Nephron progenitor cell (in vitro differentiated cells): ENCODE measurements around the gene CRYAA.

Source experiments
- DNase-seq: peaks from one replicate; pipeline ENCODE4 v3.0.0; 2021
- H3K27ac Mint-ChIP-seq: 2 replicates; pipeline ENCODE4 v1.8.0; 2021; ENCODE audit warnings: mild to moderate bottlenecking, moderate library complexity, mixed read lengths
- H3K27me3 Mint-ChIP-seq: 2 replicates; pipeline ENCODE4 v1.8.0; 2021; ENCODE audit warnings: mild to moderate bottlenecking, low read depth, mixed read lengths; ENCODE audit not compliant: poor library complexity
- H3K36me3 Mint-ChIP-seq: 2 replicates; pipeline ENCODE4 v1.8.0; 2021; ENCODE audit warnings: low read depth, mixed read lengths
- H3K4me1 Mint-ChIP-seq: 2 replicates; pipeline ENCODE4 v1.8.0; 2021; ENCODE audit warnings: mixed read lengths
- H3K4me3 Mint-ChIP-seq: 2 replicates; pipeline ENCODE4 v1.8.0; 2021; ENCODE audit warnings: mild to moderate bottlenecking, moderate library complexity, mixed read lengths
- H3K9me3 Mint-ChIP-seq: 2 replicates; pipeline ENCODE4 v1.8.0; 2021; ENCODE audit warnings: mild to moderate bottlenecking, moderate library complexity, mixed read lengths
- CTCF ChIP-seq: fragments of 200-600 bp; sonication (generic); IDR thresholded peaks from 2 replicates; pipeline ENCODE4 v1.5.0; 2021; ENCODE audit warnings: antibody characterized with exemption

CRYAA gene

GRCh38 chr21:43191521-43191920 is 22.7 kb downstream of the CRYAA start:
- Mint-ChIP-seq H3K4me1 (peaks cover 40% of the 10 kb centered on the region), H3K27ac (no peak overlapping the region), H3K4me3 (no peak overlapping the region), H3K27me3 (peaks cover 33% of the 10 kb centered on the region), H3K9me3 (no peaks in the 10 kb centered on the region), H3K36me3 (peaks cover 5% of the 10 kb centered on the region)
- no peak for DNase-seq
- no peak for TF ChIP-seq CTCF

GRCh38 chr21:43191971-43192370 is 23.2 kb downstream of the CRYAA start:
- Mint-ChIP-seq H3K9me3 (peaks cover under 1% of the 10 kb centered on the region), H3K4me3 (no peak overlapping the region)
- no peak for DNase-seq

GRCh38 chr21:43192501-43193081 is 23.8 kb downstream of the CRYAA start:
- peaks cover 38% of the 10 kb centered on the region for H3K27me3 Mint-ChIP-seq
- no peak overlapping the region for H3K27ac Mint-ChIP-seq
- H3K4me3 Mint-ChIP-seq, result no peak overlapping the region
- TF ChIP-seq CTCF, result no peak
- peaks cover 7% of the 10 kb centered on the region for H3K9me3 Mint-ChIP-seq
- DNase-seq, result no peak
- peaks cover 5% of the 10 kb centered on the region for H3K36me3 Mint-ChIP-seq
- H3K4me1 Mint-ChIP-seq, result peaks cover 50% of the 10 kb centered on the region

More at GRCh38 chr21:43191971-43192370, 23.2 kb downstream of the CRYAA start:
- peaks cover 44% of the 10 kb centered on the region for H3K4me1 Mint-ChIP-seq
- H3K36me3 Mint-ChIP-seq, result peaks cover 5% of the 10 kb centered on the region
- peaks cover 38% of the 10 kb centered on the region for H3K27me3 Mint-ChIP-seq
- H3K27ac Mint-ChIP-seq, result no peak overlapping the region
- TF ChIP-seq CTCF, result no peak

GRCh38 chr21:43193088-43193650 is 24.4 kb downstream of the CRYAA start:
- H3K4me1 Mint-ChIP-seq, result peaks cover 50% of the 10 kb centered on the region
- no peak for TF ChIP-seq CTCF
- H3K36me3 Mint-ChIP-seq, result peaks cover 6% of the 10 kb centered on the region
- DNase-seq, result no peak
- H3K9me3 Mint-ChIP-seq, result peaks cover 11% of the 10 kb centered on the region
- H3K27me3 Mint-ChIP-seq, result peaks cover 38% of the 10 kb centered on the region
- H3K27ac Mint-ChIP-seq, result no peak overlapping the region
- H3K4me3 Mint-ChIP-seq, result peak overlapping the region; percentile 23

GRCh38 chr21:43193651-43194302 is 25.0 kb downstream of the CRYAA start:
- DNase-seq, result no peak
- Mint-ChIP-seq H3K4me3 (no peak overlapping the region), H3K27me3 (peaks cover 38% of the 10 kb centered on the region), H3K4me1 (peaks cover 50% of the 10 kb centered on the region), H3K9me3 (peaks cover 17% of the 10 kb centered on the region), H3K27ac (no peak overlapping the region), H3K36me3 (peaks cover 11% of the 10 kb centered on the region)
- TF ChIP-seq CTCF, result no peak
